Uterus (tissue), 2 donors: ENCODE data around the gene ZNF761.

Source experiments
- CTCF ChIP-seq, 4 experiments: fragments of 200-600 bp in 2 of 4; fragments of 450-650 bp in 2 of 4; sonication (generic) in 2 of 4; IDR thresholded peaks; one replicate each; pipeline ENCODE4 v1.5.1; 2016 to 2019; ENCODE audit warnings: antibody characterized with exemption in 4 of 4, mild to moderate bottlenecking in 2 of 4, moderate library complexity in 1 of 4
- POLR2A ChIP-seq, 2 donors: fragments of 450-650 bp; IDR thresholded peaks; one replicate each; pipeline ENCODE4 v1.6.1; 2016; ENCODE audit warnings: antibody characterized with exemption in 2 of 2, mild to moderate bottlenecking in 1 of 2, moderate library complexity in 1 of 2

DNA sequence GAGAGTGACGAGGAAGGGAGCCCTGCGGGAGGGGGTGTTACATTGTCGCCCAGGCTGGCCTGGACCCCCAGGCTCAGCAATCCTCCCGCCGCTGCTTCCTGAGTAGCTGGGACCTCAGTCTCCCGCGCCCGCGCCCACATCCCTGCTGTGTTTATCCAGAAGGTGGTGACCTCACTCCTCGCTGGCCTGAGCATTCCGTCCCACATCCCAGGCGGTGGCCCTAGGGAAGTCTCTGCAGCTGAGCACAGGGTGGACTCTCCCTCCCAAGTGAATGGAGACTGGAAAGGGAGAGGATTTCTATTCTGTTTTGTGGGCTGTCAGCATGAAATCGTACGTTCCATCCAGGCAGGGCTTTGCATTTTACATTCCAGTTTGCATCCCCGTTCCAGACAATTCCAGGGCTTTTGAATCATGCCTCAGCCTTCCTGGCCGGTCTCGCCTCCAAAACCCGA lies 37.2 kb upstream of the ZNF761 start:
- no peak for TF ChIP-seq CTCF (IDR thresholded peaks at IDR 0.05)
- no peak for TF ChIP-seq POLR2A (IDR thresholded peaks at IDR 0.05)
